Esophagus squamous epithelium (tissue), 4 donors: ENCODE data around the gene STXBP6.

Source experiments
- CTCF ChIP-seq, 6 experiments: fragments of 450-650 bp in 4 of 6; fragments of 200-600 bp in 2 of 6; sonication (generic) in 2 of 6; IDR thresholded peaks; one replicate each; pipeline ENCODE4 v1.5.1; 2016 to 2019; ENCODE audit warnings: antibody characterized with exemption in 6 of 6, mild to moderate bottlenecking in 4 of 6, moderate library complexity in 4 of 6
- POLR2A ChIP-seq, 4 donors: fragments of 450-650 bp; IDR thresholded peaks; one replicate each; pipeline ENCODE4 v1.6.1; 2017; ENCODE audit warnings: antibody characterized with exemption in 4 of 4, mild to moderate bottlenecking in 4 of 4, moderate library complexity in 3 of 4

GRCh38 chr14:24789378-24789884, 260.5 kb downstream of the STXBP6 start:
- TF ChIP-seq CTCF (IDR thresholded peaks at IDR 0.05) (no peak), POLR2A (IDR thresholded peaks at IDR 0.05) (no peak)
